22Rv1 (cell line): ENCODE data around the gene ALDOA.

Experiments
- H3K27ac ChIP-seq: fragments of 450-650 bp; 2 replicates; pipeline ENCODE4 v1.5.1; 2017
- ZFX ChIP-seq: fragments of 450-650 bp; IDR thresholded peaks from 2 replicates; pipeline ENCODE4 v1.6.1; 2017; ENCODE audit warnings: antibody characterized with exemption, borderline replicate concordance
- TF ChIP-seq, protein P1 (sequence below): fragments of 450-650 bp; IDR thresholded peaks from 2 replicates; pipeline ENCODE4 v1.5.1; 2017; ENCODE audit warnings: mild to moderate bottlenecking

ALDOA gene

DNA sequence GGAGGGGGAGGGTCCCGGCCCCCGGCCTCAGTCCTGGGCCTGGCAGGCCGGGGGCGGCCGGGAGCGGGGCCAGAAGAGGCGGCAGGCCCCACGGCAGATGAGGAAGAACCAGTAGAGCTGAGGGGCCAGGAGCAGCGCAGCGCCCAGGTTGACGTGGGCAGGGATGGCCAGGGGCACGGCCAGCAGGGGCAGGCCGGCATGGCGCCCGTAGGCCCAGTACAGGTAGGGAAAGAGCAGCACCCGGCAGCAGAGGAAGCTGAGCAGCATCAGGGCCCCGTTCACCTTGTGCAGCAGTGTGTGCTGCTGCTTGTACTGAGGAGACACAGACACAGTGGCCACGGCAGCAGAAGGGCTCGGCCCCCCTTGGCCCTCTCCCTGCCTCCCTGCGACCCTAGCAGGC lies 40.4 kb upstream of the ALDOA start:
- TF ChIP-seq, protein P1, sequence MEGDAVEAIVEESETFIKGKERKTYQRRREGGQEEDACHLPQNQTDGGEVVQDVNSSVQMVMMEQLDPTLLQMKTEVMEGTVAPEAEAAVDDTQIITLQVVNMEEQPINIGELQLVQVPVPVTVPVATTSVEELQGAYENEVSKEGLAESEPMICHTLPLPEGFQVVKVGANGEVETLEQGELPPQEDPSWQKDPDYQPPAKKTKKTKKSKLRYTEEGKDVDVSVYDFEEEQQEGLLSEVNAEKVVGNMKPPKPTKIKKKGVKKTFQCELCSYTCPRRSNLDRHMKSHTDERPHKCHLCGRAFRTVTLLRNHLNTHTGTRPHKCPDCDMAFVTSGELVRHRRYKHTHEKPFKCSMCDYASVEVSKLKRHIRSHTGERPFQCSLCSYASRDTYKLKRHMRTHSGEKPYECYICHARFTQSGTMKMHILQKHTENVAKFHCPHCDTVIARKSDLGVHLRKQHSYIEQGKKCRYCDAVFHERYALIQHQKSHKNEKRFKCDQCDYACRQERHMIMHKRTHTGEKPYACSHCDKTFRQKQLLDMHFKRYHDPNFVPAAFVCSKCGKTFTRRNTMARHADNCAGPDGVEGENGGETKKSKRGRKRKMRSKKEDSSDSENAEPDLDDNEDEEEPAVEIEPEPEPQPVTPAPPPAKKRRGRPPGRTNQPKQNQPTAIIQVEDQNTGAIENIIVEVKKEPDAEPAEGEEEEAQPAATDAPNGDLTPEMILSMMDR, result no peak
- no peak for TF ChIP-seq ZFX
- H3K27ac ChIP-seq, result no peak overlapping the region

DNA sequence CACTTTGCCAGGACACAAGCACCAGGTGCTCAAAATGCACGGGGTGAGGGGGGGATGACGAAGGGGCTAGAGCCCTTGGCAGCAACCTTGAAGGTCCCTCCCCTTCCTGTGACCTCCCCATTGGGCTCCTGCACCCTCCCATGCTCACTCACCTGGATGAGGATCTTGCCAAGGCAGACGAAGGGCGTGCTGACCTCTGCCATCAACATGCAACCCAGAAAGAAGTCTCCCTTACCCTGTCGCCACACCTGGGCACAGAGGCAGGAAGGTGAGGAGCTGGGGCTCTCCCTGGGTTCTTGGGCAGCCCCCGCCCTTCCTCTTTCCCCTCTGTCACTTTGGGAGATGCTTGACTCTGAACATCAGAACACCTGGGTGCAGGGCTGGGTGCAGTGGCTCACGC lies 40.0 kb upstream of the ALDOA start:
- TF ChIP-seq, protein P1, result no peak
- no peak for TF ChIP-seq ZFX
- no peak overlapping the region for H3K27ac ChIP-seq

DNA sequence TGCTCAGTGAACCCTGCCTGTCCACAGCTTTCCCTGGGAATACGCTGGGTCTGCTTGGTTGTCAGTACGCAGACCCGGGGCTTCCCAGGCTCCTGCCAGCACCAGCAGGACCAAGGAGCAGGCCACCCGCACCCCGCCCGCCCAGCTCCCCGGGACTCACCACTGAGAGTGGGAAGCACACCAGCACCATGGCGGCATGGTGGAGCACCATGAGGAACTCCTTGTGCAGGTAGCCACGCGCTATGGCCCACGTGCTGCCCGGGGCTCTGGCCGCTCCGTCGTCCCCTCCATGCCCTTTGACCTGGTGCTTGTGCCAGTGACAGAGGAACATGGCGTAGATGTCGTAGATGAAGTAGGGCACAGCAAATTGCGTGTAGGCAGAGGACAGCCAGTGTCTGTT lies 39.1 kb upstream of the ALDOA start:
- no peak overlapping the region for H3K27ac ChIP-seq

DNA sequence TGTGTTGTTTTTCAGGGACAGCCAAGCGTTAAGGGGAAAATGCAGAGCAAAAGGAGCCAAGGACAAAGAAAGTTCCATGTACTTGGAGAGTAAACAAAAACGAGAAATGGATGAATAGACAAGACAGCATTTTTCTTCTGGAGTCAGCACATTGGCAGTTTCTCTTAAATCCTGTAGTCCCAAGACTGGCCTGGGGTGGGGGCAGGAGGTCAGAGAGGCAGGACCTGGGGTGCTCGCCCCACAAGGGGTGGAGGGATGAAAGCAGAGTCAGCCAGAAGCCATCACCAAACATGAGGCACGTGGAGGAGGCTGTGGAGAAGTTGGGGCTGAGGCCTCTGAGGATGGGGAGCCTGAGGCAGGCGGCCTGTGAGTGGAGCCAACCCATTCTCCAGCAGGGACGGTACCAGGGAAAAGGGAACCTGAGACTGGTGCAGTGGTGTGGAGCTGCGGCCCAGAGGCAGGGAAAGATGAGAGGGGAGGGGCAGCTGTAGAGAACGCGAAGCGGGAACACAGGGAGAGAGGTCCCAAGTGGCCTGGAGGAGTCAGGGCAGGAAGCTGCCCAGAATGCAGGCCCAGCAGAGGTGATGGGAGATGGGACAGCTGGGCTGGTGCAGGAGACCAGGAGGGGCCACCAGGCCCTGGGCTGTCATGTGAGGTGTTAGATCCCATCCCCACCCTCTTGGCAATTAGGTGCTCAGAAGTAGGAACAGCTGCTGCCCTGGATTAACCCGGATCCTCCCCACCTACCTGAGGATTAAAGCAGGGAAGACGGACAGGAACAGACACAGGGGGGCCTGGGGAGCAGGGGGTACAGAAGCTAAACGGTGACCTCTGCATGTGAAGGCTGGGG lies 37.7 kb upstream of the ALDOA start:
- no peak overlapping the region for H3K27ac ChIP-seq
- TF ChIP-seq, protein P1, result no peak
- TF ChIP-seq ZFX, result no peak

More for the DNA sequence above, 39.1 kb upstream of the ALDOA start:
- no peak for TF ChIP-seq ZFX
- TF ChIP-seq, protein P1, result no peak

DNA sequence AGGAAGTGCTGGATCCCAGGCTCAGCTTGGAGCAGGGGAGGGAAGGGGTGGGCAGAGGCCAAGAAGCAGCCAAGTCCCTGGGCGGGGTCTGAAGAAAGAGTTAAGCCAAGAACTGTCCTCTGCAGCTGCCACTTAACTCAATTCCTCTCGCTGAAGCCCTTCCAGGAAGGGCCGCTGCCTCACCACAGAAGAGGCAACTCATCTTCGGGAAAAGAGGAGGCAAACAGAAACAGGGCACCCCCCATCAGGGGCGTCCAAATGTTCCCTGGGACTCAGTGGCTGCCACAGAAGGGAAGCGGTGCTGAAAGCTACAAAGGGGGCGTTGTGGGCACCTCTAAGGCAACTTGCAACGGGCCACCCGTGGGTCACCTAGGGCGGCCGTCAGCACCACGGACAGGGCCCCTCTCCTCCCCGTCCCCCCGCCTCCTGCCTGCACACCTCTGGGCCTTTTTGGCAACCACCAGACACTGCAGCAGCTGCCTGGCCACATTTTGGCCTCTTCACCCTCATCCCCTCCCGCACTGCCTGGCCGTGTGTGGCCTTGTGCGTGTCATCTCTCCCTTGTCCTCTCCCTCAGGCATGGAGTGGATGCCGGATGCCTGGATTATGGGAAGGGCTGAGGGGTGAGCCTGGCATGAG lies 37.0 kb upstream of the ALDOA start:
- no peak for TF ChIP-seq ZFX
- TF ChIP-seq, protein P1, result no peak

DNA sequence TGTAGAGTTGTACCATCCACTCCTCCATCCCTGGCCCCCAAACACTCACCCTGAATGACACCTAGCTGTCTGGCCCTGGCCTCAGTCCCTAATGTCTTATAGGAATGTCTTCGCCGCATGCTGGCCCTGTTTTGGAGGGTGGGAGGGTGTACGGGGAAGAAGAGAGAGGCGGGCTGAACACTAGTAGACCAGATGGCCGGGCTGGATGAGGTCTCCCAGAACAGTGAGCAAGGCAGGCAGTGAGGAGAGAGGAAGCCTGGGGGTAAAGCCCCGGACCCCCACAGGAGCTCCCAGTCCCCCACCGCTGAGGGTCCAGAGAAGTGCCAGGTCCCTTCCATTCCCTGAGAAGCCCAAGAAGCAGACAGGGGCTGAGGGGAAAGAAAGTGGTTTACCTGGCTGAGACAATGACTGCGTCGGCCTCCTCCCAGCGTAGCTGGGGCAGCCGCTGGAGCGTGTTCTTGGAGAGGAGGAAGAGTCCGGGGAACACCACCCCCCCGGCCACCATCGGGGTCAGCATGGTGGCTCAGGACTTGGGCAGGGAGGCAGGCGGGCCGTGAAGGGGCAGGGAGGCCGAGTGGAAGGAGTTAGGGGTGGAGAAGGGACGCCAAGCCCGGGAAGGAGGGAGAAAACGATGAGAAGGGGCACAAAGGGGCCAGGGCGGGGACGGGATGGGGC lies 35.4 kb upstream of the ALDOA start:
- TF ChIP-seq ZFX, result no peak
- TF ChIP-seq, protein P1, result no peak
- no peak overlapping the region for H3K27ac ChIP-seq

More for the DNA sequence above, 37.0 kb upstream of the ALDOA start:
- H3K27ac ChIP-seq, result no peak overlapping the region

DNA sequence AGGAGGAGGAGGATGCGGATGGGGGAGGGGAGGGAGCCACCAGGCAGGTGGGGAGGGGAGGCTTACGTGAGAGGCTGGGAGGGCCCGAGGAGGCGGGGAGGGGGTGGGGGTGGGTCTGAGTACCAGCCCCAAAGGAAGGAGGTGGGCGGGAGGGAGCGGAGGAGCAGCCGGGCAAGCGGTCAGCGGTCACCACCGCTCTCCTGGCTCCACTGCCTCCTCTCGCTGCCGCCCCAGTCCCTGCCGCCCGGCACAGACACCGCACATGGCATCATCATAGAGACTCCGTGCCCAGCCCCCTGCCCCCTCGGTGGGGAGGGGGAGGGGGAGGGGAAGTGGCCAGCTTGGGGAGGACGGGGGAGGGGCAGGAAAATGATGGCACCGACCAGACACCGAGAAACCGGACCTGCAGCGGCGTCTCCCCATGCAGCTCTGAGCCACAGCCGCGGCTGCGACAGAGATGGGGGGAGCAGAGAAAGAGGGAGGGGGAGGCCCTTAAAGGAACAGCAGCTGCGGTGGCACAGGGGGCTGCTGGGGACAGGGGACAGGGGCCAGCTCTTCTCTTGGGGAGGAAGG lies 34.6 kb upstream of the ALDOA start, which contains the start of gene TLCD3B:
TSS of gene TLCD3B (minus strand) at position 431 of the 573 bp plus-strand sequence. CDS start 744 bp downstream, outside the sequence.
- H3K27ac ChIP-seq, result no peak within 1 kb of the TSS
- TF ChIP-seq ZFX, result no peak
- TF ChIP-seq, protein P1, result no peak
